ENCODE data around the gene UBASH3A.

UBASH3A gene

DNA sequence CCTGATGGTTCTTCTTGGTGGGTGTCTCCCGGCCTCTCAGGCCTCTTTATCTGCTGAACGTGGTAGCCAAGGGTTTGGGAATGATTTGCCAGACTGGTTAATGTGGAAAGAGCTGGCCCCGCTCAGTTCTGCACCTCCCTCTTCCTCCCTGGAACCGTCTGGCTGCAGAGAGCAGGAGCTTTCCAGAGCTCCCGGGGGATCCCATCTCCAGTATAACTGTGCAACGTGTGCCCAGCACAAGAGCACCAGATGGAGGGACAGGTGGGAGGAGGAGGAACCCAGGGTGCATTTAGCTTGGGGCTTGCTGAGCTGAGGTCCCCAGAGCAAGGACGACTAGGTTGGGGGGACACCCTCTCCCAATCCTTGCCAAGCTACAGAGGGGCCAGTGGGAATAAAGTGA, 42.4 kb upstream of the UBASH3A start:
- TF ChIP-seq, protein P1, sequence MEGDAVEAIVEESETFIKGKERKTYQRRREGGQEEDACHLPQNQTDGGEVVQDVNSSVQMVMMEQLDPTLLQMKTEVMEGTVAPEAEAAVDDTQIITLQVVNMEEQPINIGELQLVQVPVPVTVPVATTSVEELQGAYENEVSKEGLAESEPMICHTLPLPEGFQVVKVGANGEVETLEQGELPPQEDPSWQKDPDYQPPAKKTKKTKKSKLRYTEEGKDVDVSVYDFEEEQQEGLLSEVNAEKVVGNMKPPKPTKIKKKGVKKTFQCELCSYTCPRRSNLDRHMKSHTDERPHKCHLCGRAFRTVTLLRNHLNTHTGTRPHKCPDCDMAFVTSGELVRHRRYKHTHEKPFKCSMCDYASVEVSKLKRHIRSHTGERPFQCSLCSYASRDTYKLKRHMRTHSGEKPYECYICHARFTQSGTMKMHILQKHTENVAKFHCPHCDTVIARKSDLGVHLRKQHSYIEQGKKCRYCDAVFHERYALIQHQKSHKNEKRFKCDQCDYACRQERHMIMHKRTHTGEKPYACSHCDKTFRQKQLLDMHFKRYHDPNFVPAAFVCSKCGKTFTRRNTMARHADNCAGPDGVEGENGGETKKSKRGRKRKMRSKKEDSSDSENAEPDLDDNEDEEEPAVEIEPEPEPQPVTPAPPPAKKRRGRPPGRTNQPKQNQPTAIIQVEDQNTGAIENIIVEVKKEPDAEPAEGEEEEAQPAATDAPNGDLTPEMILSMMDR (IDR thresholded peaks at IDR 0.05; ENCODE audit: low read depth, low read length, missing control alignments) = no peak
- no peak overlapping the region for H3K4me3 ChIP-seq (ENCODE audit: low read depth, low read length)
- DNase-seq (ENCODE audit: low read depth) = no peak

DNA sequence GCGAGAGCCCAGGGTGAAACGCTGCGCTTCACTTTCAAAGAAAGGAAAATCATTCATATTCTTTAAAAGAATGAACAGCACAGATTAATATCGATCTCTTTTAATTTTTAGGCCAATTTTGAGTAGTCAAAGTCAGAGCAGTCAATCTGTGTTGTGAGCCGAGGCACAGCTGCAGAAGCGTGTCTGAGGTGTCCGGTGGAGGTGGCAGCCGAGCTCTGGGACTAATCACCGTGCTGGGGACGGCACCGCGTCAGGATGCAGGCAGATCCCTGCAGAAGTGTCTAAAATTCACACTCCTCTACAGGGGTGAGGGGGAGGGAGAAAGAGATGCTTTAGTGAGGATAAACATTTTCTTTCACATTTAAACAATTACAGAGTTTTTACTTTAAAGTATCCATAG, 41.5 kb upstream of the UBASH3A start:
- no peak for DNase-seq (ENCODE audit: low read depth)
- TF ChIP-seq, protein P1 (IDR thresholded peaks at IDR 0.05; ENCODE audit: low read depth, low read length, missing control alignments) = no peak
- no peak overlapping the region for H3K4me3 ChIP-seq (ENCODE audit: low read depth, low read length)

DNA sequence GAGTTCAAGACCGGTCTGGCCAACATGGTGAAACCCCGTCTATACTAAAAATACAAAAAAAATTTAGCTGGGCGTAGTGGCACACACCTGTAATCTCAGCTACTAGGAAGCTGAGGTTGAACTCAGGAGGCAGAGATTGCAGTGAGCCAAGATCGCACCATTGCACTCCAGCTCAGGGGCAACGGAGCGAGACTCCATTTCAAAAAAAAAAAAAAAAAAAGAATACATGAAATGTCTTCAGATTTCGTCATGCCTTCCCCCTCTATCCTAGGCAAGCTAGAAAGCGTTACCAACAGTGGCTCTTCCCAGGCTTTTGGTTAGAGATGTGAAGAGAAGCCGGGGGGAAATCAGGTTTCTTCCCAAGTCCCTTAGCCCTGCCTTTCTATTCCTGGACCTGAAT, 41.0 kb upstream of the UBASH3A start:
- no peak overlapping the region for H3K4me3 ChIP-seq (ENCODE audit: low read depth, low read length)
- no peak for DNase-seq (ENCODE audit: low read depth)
- TF ChIP-seq, protein P1 (IDR thresholded peaks at IDR 0.05; ENCODE audit: low read depth, low read length, missing control alignments) = no peak

DNA sequence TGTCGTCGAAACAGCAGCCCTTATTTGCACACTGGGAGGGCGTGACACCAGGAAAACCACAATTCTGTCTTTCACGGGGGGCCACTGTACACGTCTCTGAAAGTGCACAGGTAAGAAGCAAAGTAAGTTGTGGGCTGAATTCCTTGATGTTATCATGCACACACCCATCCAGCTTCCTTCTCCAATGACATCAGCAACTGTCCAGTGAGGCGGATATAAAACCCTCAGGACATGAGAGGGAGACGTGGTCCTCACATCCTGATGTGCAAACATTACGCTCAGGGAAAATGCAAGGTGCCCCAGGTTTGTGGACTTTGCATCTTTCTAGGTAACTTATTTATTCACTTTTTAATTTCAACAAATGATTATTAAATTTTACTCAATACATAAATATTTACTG, 40.4 kb upstream of the UBASH3A start:
- H3K4me3 ChIP-seq (ENCODE audit: low read depth, low read length) = no peak overlapping the region
- TF ChIP-seq, protein P1 (IDR thresholded peaks at IDR 0.05; ENCODE audit: low read depth, low read length, missing control alignments) = no peak
- DNase-seq (ENCODE audit: low read depth) = no peak

DNA sequence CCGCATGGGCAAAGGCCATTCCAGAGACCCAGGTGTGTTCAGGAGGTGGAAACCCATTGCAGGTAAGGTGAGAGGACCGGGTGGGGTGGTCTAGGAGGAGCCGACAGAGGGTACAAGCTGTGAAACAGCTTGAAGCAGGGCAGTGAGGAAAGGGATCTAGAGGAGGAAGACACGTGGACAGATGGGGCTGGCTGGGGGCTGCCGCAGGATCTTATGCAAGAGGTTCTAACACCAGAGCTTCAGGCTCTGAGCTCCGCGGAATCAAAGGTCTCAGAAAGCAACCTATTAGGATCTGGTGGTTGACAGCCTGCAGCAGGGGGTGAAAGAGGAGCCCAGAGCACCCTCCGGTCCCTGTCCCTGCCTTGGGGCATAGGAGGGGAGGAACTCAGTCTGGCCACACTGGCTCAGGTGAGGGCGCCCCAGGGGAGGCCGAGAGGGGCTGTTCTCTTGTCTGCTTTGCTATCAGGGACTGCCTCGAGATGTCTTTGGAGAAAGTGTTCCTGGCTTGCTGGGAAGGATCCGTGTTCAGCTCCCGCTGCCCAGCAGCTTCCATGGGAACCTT, 39.3 kb upstream of the UBASH3A start:
- DNase-seq (ENCODE audit: low read depth) = no peak
- H3K4me3 ChIP-seq (ENCODE audit: low read depth, low read length) = no peak overlapping the region
- TF ChIP-seq, protein P1 (IDR thresholded peaks at IDR 0.05; ENCODE audit: low read depth, low read length, missing control alignments) = no peak

DNA sequence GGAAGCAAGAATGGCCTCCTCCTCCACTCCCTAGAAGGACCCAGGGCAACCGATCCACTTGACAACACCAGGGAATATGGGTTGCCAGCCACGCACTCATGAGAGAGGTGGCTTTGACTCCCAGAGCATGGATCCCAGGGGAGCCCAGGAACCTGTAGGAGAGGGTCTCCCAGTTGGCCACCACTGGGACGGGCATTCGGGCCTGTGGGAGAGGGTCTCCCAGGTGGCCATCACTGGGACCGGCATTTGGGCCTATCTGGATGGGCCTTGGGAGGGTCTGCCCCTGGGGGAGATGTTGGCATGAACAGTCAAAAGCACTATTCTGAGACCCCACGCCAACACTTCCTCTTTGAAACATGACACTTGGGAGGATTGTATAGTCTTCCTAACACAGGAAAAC, 37.9 kb upstream of the UBASH3A start:
- no peak overlapping the region for H3K4me3 ChIP-seq (ENCODE audit: low read depth, low read length)
- TF ChIP-seq, protein P1 (IDR thresholded peaks at IDR 0.05; ENCODE audit: low read depth, low read length, missing control alignments) = no peak
- no peak for DNase-seq (ENCODE audit: low read depth)

DNA sequence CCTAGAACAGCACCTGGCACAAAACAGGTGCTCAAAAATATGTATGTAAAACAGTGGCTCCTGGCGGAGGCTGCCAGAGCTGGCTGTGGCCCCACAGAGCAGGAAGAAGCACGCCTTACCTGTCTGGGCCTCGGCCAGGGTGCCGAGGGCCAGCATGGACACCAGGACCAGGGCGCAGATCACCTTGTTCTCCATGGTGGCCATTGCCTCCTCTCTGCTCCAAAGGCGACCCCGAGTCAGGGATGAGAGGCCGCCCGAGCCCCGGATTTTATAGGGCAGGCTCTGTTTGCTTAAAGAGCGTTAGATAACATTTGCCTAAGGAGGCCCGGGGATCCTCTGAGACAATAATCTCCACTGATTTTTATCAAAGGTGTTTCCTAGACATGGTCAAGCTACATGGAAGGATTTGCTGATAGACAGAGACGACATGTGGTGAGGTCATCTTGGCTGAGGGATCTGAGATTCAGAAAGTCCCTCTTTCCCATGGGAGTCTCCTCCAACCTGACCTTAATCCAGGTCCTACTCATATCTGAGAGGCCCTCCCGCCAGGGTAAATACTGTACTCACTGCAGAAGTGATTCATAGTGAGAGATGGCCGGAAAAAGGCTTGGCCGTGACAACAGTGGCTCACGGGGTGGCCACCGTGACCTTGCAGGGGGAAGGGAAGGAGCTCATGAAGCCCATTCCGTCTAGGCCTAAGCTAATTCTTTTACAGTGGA, 37.3 kb upstream of the UBASH3A start, which contains the start of gene TFF1:
Gene TFF1, minus strand, starts transcription at position 244 of the 719 bp plus-strand sequence. Its CDS starts 40 bp downstream, at position 204.
- no peak for DNase-seq (ENCODE audit: low read depth)
- H3K4me3 ChIP-seq (ENCODE audit: low read depth, low read length) = no peak within 1 kb of the TSS
- TF ChIP-seq, protein P1 (IDR thresholded peaks at IDR 0.05; ENCODE audit: low read depth, low read length, missing control alignments) = no peak
